ENCODE results near the gene KRTAP10-6. TPM values are rescaled to one million over a fixed set of nuclear protein-coding genes. Genes with fewer than 3 reads are reported as not detected.

Gene KRTAP10-6, protein sequence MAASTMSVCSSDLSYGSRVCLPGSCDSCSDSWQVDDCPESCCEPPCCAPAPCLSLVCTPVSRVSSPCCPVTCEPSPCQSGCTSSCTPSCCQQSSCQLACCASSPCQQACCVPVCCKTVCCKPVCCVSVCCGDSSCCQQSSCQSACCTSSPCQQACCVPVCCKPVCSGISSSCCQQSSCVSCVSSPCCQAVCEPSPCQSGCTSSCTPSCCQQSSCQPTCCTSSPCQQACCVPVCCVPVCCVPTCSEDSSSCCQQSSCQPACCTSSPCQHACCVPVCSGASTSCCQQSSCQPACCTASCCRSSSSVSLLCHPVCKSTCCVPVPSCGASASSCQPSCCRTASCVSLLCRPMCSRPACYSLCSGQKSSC
- total RNA-seq (2022; extraction: Qiagen RNA extraction; ENCODE audit: low read depth) = not detected in 5 replicates

DNA sequence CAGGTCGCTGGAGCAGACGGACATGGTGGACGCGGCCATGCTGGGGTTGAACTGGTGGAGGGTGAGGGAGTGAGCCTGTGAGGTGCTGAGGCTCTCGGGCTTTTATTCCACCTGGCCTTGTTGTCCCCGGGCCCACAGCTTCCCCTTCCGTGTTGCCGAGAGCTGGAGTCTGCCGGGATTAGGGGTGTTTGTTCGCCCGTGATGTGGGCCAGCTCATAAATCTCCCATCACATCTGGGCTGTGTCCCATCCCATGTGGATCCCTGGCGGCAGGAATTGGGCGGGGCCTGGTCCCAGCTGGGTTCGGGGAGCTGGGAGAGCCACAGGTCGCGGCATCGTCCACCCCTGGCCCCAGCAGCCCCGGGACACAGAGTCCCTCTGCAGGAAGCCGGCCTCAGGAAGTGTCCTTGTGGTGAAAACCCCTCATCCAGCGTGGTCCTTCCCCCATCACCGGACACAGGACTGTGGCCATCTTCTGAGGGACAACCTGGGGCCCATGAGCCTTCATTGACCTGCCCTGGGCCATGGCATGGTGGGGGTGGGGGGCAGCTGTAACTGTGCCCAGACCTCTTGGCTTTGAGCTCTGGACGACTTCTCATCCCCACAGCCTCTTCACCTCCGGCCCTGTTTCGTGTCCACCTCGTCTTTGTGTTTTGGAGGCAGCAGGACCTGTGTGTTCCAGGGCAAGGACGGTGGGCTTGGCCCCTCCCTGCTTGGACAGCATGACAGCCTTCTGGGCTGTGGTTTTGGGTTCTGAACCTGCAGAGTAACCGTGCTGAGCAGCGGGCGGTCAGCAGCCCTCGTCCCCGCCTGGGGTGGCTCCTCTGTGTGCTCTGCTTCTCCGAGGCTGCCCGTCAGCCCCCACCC lies at the start of gene KRTAP10-6:
Gene KRTAP10-6, minus strand, starts transcription at position 60 of the 866 bp plus-strand sequence. Its CDS starts 21 bp downstream, at position 39.

DNA sequence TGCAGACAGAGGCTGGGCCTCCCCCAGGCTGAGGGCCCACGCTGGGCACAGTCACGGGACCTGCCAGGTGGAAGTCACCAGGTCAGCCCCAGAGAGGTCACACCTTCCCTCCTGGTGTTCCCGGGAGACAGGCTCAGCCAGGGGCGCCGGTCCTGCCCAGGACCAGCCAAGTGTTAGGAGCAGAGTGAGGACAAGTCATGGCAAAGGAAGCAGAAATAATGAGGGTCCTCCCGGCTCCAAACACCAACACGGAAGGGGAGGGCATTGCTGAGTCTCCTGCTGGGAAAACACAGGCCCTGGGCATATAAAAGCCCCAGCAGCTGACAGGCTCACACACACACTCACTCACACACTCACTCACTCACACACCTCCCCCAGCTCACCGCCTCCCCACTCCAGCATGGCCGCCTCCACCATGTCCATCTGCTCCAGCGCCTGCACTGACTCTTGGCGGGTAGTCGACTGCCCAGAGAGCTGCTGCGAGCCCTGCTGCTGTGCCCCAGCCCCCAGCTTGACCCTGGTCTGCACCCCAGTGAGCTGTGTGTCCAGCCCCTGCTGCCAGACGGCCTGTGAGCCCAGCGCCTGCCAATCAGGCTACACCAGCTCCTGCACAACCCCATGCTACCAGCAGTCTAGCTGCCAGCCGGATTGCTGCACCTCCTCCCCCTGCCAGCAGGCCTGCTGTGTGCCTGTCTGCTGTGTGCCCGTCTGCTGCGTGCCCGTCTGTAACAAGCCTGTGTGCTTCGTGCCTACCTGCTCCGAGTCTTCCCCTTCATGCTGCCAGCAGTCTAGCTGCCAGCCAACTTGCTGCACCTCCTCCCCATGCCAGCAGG lies 44.9 kb upstream of the KRTAP10-6 start, which contains the start of gene KRTAP10-10:
Gene KRTAP10-10, plus strand, starts transcription at position 339 of the 833 bp plus-strand sequence. Its CDS starts 62 bp downstream, at position 401.

DNA sequence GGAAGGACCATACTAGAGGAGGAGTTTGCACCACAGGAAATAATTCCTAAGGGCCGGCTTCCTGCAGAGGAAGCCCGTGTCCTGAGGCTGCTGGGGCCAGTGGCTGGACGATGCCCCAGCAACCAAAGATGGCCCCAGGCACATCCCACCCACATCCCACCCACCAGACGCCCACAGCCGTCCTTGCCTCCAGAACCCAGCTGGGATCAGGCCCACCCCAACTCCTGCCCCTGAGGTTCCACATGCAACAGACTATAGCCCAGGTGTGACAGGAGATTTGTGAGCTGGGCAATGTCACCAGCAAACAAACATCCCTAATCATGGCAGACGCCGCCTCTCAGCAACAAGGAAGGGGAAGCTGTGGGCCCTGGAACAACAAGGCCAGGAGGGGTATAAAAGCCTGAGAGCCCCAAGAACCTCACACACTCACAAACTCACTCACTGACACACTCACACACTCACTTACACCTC lies 34.4 kb upstream of the KRTAP10-6 start, which contains the start of gene KRTAP10-9:
Gene KRTAP10-9, plus strand, starts transcription at position 421 of the 471 bp plus-strand sequence. CDS start 79 bp downstream, outside the sequence.

DNA sequence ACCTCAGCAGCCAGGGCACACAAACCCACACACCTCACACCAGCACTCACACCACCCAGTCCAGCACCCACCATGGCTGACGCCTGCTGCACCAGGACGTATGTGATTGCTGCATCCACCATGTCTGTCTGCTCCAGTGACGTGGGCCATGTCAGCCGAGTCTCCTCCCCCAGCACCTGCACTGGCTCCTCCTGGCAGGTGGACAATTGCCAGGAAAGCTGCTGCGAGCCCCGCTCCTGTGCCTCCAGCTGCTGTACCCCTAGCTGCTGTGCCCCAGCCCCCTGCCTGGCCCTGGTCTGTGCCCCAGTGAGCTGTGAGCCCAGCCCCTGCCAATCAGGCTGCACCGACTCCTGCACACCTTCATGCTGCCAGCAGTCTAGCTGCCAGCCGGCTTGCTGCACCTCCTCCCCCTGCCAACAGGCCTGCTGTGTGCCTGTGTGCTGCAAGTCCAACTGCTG lies 19.8 kb upstream of the KRTAP10-6 start, which contains the start of gene KRTAP10-8:
Gene KRTAP10-8, plus strand, starts transcription at position 51 of the 458 bp plus-strand sequence. Its CDS starts 22 bp downstream, at position 73.

DNA sequence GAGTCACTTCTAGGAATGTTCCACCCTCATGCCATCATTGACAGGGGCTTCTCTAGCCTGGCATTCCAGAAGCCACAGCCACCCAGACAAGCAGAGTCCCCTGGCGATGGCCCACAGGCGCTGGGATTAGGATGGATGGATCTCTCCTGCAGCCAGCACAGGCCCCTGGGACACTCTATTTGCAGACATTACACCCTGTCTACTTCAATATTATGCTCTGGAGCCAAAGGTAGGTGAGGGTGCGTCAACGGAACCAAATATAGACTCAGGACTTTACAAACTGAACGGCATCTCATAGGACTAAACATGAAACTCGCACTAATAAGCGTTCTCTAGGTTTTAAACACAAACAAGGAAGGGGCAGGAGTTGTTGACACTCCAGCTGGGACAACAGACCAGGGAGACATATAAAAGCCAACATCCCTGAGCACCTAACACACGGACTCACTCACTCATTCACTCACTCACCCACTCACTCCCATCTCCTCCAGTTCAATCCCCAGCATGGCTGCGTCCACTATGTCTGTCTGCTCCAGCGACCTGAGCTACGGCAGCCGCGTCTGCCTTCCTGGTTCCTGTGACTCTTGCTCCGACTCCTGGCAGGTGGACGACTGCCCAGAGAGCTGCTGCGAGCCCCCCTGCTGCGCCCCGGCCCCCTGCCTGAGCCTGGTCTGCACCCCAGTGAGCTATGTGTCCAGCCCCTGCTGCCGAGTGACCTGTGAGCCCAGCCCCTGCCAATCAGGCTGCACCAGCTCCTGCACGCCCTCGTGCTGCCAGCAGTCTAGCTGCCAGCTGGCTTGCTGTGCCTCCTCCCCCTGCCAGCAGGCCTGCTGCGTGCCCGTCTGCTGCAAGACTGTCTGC lies 8.0 kb upstream of the KRTAP10-6 start, which contains the start of gene KRTAP10-7:
Gene KRTAP10-7, plus strand, starts transcription at position 480 of the 861 bp plus-strand sequence. Its CDS starts 25 bp downstream, at position 505.

DNA sequence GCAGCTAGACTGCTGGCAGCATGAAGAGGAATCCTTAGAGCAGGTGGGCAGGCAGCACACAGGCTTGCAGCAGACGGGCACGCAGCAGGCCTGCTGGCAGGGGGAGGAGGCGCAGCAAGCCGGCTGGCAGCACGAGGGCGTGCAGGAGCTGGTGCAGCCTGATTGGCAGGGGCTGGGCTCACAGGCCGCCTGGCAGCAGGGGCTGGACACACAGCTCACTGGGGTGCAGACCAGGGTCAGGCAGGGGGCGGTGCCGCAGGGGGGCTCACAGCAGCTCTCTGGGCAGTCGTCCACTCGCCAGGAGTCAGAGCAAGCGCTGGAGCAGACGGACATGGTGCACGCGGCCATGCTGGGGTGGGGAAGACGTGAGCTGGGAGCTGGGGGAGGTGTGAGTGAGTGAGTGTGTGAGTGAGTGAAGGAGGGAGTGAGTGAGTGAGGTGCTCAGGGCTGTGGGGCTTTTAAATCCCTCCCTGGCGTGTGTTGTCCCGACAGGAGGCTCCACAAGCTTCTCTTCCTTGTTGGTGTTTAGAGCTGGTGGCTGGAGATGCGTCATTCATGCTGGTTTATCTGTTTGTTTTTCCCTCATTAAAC lies 12.0 kb downstream of the KRTAP10-6 start, which contains the start of gene KRTAP10-5:
Gene KRTAP10-5, minus strand, starts transcription at position 374 of the 591 bp plus-strand sequence. Its CDS starts 26 bp downstream, at position 348.

DNA sequence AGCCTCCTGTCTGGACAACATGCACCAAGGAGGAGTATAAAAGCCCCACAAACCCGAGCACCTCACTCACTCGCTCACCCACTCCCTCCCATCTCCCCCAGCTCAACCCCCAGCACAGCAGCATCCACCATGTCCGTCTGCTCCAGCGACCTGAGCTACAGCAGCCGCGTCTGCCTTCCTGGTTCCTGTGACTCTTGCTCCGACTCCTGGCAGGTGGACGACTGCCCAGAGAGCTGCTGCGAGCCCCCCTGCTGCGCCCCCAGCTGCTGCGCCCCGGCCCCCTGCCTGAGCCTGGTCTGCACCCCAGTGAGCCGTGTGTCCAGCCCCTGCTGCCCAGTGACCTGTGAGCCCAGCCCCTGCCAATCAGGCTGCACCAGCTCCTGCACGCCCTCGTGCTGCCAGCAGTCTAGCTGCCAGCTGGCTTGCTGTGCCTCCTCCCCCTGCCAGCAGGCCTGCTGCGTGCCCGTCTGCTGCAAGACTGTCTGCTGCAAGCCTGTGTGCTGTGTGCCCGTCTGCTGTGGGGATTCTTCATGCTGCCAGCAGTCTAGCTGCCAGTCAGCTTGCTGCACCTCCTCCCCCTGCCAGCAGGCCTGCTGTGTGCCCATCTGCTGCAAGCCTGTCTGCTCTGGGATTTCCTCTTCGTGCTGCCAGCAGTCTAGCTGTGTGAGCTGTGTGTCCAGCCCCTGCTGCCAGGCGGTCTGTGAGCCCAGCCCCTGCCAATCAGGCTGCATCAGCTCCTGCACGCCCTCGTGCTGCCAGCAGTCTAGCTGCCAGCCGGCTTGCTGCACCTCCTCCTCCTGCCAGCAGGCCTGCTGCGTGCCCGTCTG lies 18.5 kb downstream of the KRTAP10-6 start, which contains the start of gene KRTAP10-4:
Gene KRTAP10-4, plus strand, starts transcription at position 100 of the 827 bp plus-strand sequence. Its CDS starts 30 bp downstream, at position 130.

DNA sequence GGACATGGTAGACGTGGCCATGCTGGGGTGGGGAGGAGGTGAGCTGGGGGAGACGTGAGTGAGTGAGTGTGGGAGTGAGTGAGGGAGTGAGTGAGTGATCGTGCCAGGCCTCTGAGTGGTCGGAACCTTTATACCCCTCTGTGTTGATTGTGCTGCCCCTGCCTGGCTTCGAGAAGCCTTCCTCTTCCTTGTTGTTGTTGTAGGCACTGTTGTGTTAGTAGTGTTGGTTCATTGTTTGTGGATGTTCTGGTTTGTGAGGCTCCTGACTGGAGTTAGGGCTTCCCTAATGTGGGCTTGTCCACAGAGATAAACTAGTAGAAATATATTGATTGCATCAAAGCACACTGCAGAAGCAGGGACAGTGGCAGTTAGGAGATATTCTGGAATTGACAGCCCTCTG lies 33.6 kb downstream of the KRTAP10-6 start, which contains the start of gene KRTAP10-3:
Gene KRTAP10-3, minus strand, starts transcription at position 101 of the 400 bp plus-strand sequence. Its CDS starts 80 bp downstream, at position 21.

DNA sequence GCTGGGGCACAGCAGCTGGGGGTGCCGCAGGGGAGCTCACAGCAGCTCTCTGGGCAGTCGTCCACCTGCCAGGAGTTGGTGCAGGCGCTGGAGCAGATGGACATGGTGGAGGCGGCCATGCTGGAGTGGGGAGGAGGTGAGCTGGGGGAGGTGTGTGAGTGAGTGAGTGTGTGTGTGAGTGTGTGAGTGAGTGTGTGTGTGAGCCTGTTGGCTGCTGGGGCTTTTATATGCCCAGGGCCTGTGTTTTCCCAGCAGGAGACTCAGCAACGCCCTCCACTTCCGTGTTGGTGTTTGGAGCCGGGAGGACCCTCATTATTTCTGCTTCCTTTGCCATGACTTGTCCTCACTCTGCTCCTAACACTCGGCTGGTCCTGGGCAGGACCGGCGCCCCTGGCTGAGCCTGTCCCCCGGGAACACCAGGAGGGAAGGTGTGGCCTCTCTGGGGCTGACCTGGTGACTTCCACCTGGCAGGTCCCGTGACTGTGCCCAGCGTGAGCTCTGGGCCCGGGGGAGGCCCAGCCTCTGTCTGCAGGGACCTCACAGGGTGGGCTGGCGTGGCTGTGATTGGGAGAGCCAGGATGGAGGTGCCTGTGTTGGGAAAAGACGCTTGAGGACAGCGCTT lies 40.9 kb downstream of the KRTAP10-6 start, which contains the start of gene KRTAP10-2:
Gene KRTAP10-2, minus strand, starts transcription at position 166 of the 622 bp plus-strand sequence. Its CDS starts 47 bp downstream, at position 119.

Other genes starting within 250 kb of the KRTAP10-6 start
- 5.9 to 12.8 TPM (median 9.0 TPM) in 5 replicates for gene TRPM2, start 238.9 kb downstream of the KRTAP10-6 start, total RNA-seq (2022; extraction: Qiagen RNA extraction; ENCODE audit: low read depth)
- 1.3 to 1.9 TPM (median 1.5 TPM) in 5 replicates for gene LRRC3, start 137.0 kb downstream of the KRTAP10-6 start, total RNA-seq (2022; extraction: Qiagen RNA extraction; ENCODE audit: low read depth)
- gene KRTAP10-1, start 52.3 kb downstream of the KRTAP10-6 start, total RNA-seq (2022; extraction: Qiagen RNA extraction; ENCODE audit: low read depth) = not detected in 5 replicates
- not detected in 5 replicates for gene KRTAP10-2, start 41.0 kb downstream of the KRTAP10-6 start, total RNA-seq (2022; extraction: Qiagen RNA extraction; ENCODE audit: low read depth)
- gene KRTAP10-3, start 33.7 kb downstream of the KRTAP10-6 start, total RNA-seq (2022; extraction: Qiagen RNA extraction; ENCODE audit: low read depth) = not detected in 5 replicates
- not detected in 5 replicates for gene KRTAP10-4, start 18.8 kb downstream of the KRTAP10-6 start, total RNA-seq (2022; extraction: Qiagen RNA extraction; ENCODE audit: low read depth)
- not detected in 5 replicates for gene KRTAP10-5, start 11.9 kb downstream of the KRTAP10-6 start, total RNA-seq (2022; extraction: Qiagen RNA extraction; ENCODE audit: low read depth)
- not detected in 5 replicates for gene KRTAP10-7, start 8.1 kb upstream of the KRTAP10-6 start, total RNA-seq (2022; extraction: Qiagen RNA extraction; ENCODE audit: low read depth)
- not detected in 5 replicates for gene KRTAP10-8, start 19.6 kb upstream of the KRTAP10-6 start, total RNA-seq (2022; extraction: Qiagen RNA extraction; ENCODE audit: low read depth)
- gene KRTAP10-9, start 34.6 kb upstream of the KRTAP10-6 start, total RNA-seq (2022; extraction: Qiagen RNA extraction; ENCODE audit: low read depth) = not detected in 5 replicates
- not detected in 5 replicates for gene KRTAP10-10, start 44.9 kb upstream of the KRTAP10-6 start, total RNA-seq (2022; extraction: Qiagen RNA extraction; ENCODE audit: low read depth)
- gene KRTAP10-11, start 53.9 kb upstream of the KRTAP10-6 start, total RNA-seq (2022; extraction: Qiagen RNA extraction; ENCODE audit: low read depth) = not detected in 5 replicates
- not detected in 5 replicates for gene KRTAP12-4, start 62.2 kb upstream of the KRTAP10-6 start, total RNA-seq (2022; extraction: Qiagen RNA extraction; ENCODE audit: low read depth)
- gene KRTAP12-3, start 65.4 kb upstream of the KRTAP10-6 start, total RNA-seq (2022; extraction: Qiagen RNA extraction; ENCODE audit: low read depth) = not detected in 5 replicates
- not detected in 5 replicates for gene KRTAP12-2, start 74.4 kb upstream of the KRTAP10-6 start, total RNA-seq (2022; extraction: Qiagen RNA extraction; ENCODE audit: low read depth)
- gene KRTAP12-1, start 89.7 kb upstream of the KRTAP10-6 start, total RNA-seq (2022; extraction: Qiagen RNA extraction; ENCODE audit: low read depth) = not detected in 5 replicates
- not detected in 5 replicates for gene KRTAP10-12, start 104.7 kb upstream of the KRTAP10-6 start, total RNA-seq (2022; extraction: Qiagen RNA extraction; ENCODE audit: low read depth)
- not detected in 5 replicates for gene TSPEAR, start 119.1 kb upstream of the KRTAP10-6 start, total RNA-seq (2022; extraction: Qiagen RNA extraction; ENCODE audit: low read depth)
- gene UBE2G2, start 209.3 kb upstream of the KRTAP10-6 start, total RNA-seq (2022; extraction: Qiagen RNA extraction; ENCODE audit: low read depth) = 32.0 to 38.3 TPM (median 35.3 TPM) in 5 replicates
- 63.0 to 67.5 TPM (median 65.3 TPM) in 5 replicates for gene SUMO3, start 225.6 kb upstream of the KRTAP10-6 start, total RNA-seq (2022; extraction: Qiagen RNA extraction; ENCODE audit: low read depth)

Measured in A549 treated with DMSO at 1 μM for 4 hours (cell line).